GM06990 (cell line): ENCODE data around the gene KLHDC1.
"Not testable (repeated sequence)": the region's sequence is repeated elsewhere in the genome, so short reads cannot be mapped to it uniquely, and the experiment has no call there.

Experiments used
- DNase-seq: peaks from one replicate; pipeline ENCODE4 v3.0.0-alpha.2; 2011; ENCODE audit not compliant: insufficient read length; ENCODE audit errors: extremely low read depth
- H3K27me3 ChIP-seq: replicated peaks from 2 replicates; pipeline ENCODE4 v1.6.0; 2011; ENCODE audit warnings: low read length; ENCODE audit not compliant: control insufficient read depth, insufficient read depth
- H3K36me3 ChIP-seq: 2 replicates; pipeline ENCODE4 v1.5.1; 2011; ENCODE audit warnings: low read length; ENCODE audit not compliant: control insufficient read depth, insufficient read depth
- H3K4me3 ChIP-seq: replicated peaks from 2 replicates; pipeline ENCODE4 v1.5.1; 2011; ENCODE audit warnings: low read depth, mild to moderate bottlenecking, control low read depth, low read length
- TF ChIP-seq, protein P1 (sequence below): IDR thresholded peaks from 2 replicates; pipeline ENCODE4 v1.5.1; 2011; ENCODE audit warnings: low read length, control low read depth, mild to moderate bottlenecking, inconsistent platforms; ENCODE audit not compliant: insufficient read depth, poor library complexity, severe bottlenecking

KLHDC1 gene

DNA sequence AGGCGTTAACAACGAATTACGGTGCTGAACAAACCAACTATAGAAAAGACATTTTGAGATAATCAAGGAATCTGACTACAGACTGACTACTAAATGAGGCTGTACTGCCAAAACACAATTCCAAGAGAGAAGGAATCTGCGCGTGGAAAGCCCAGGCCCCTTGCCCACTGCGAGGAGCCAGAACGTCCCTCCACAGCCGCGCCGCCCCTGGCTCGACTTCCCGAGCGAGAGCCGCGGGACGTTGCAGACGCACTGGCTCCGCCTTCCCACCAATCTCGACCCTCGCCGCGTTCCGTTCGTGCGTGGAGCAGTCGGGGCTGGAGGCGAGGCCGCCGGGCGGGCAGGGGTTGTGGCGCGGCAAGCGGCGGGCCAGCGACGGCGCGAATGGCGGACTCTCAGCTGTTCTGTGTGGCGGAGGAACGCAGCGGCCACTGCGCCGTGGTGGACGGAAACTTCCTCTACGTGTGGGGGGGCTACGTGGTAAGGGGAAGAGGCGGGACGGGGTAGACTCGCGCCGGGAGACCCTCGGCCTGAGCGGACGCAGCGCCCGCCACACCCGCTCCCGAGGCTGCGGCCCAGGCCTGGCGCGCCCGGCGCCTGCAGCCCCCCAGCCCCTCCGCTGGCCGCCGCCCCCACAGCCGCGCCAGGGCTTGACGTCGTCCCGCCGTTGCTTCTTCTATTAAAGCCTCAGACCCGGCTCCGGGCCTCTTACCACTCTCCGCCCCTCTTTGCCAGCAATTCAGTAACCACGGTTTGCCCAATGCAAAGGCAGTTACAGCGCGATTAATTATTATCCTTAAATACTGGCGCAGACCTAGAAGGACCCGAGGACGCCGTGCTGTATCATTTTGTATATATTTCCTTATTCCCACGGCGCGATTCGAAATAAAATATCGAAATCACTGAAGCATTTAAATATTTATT lies at the start of gene KLHDC1:
Gene KLHDC1 (plus strand): TSS at position 310 of the 924 bp plus-strand sequence. CDS start 75 bp downstream, at position 385.
- Histone ChIP-seq H3K27me3 (no peaks in the 10 kb centered on the region), H3K4me3 (peak within 1 kb of the TSS; percentile 79), H3K36me3 (no peaks in the 10 kb centered on the region)
- peak; percentile 78 for DNase-seq
- TF ChIP-seq, protein P1, sequence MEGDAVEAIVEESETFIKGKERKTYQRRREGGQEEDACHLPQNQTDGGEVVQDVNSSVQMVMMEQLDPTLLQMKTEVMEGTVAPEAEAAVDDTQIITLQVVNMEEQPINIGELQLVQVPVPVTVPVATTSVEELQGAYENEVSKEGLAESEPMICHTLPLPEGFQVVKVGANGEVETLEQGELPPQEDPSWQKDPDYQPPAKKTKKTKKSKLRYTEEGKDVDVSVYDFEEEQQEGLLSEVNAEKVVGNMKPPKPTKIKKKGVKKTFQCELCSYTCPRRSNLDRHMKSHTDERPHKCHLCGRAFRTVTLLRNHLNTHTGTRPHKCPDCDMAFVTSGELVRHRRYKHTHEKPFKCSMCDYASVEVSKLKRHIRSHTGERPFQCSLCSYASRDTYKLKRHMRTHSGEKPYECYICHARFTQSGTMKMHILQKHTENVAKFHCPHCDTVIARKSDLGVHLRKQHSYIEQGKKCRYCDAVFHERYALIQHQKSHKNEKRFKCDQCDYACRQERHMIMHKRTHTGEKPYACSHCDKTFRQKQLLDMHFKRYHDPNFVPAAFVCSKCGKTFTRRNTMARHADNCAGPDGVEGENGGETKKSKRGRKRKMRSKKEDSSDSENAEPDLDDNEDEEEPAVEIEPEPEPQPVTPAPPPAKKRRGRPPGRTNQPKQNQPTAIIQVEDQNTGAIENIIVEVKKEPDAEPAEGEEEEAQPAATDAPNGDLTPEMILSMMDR, result no peak

DNA sequence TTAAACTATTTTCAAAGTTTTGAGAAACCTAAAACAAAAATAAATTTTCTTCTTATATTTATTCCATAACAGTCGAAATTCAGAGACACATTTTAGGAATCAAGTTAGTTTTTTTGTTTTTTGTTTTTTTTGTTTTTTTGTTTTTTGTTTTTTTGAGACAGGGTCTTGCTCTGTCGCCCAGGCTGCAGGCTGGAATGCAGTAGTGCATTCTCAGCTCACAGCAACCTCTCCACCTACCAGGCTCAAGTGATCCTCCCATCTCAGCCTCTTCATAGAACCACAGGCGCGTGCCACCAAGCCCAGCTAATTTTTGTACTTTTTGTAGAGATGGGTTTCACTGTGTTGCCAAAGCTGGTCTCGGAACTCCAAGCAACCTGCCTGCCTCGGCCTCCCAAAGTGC lies 39.4 kb upstream of the KLHDC1 start:
- no peak for DNase-seq
- Histone ChIP-seq H3K4me3 (no peak overlapping the region), H3K27me3 (no peaks in the 10 kb centered on the region), H3K36me3 (peaks cover 5% of the 10 kb centered on the region)
- TF ChIP-seq, protein P1, result no peak

GRCh38 chr14:49654511-49654910 lies 38.4 kb upstream of the KLHDC1 start:
- DNase-seq, result no peak
- TF ChIP-seq, protein P1, result no peak
- no peaks in the 10 kb centered on the region for H3K27me3 ChIP-seq
- H3K4me3 ChIP-seq, result no peak overlapping the region
- peaks cover 5% of the 10 kb centered on the region for H3K36me3 ChIP-seq

DNA sequence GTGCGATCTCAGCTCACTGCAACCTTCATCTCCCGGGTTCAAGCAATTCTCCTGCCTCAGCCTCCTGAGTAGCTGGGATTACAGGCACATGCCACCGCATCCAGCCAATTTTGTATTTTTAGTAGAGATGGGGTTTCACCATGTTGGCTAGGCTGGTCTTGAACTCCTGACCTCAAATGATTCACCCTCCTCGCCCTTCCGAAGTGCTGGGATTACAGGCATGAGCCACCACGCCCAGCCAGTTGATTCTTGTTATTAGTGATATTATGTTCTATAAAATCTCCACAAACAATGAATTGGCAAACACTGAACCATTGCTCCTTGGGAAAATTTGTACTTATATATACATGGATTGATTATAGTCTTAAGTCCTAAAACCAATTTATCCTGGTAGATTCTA lies 35.4 kb upstream of the KLHDC1 start:
- H3K4me3 ChIP-seq, H3K27me3 ChIP-seq, H3K36me3 ChIP-seq, DNase-seq: not testable (repeated sequence)

DNA sequence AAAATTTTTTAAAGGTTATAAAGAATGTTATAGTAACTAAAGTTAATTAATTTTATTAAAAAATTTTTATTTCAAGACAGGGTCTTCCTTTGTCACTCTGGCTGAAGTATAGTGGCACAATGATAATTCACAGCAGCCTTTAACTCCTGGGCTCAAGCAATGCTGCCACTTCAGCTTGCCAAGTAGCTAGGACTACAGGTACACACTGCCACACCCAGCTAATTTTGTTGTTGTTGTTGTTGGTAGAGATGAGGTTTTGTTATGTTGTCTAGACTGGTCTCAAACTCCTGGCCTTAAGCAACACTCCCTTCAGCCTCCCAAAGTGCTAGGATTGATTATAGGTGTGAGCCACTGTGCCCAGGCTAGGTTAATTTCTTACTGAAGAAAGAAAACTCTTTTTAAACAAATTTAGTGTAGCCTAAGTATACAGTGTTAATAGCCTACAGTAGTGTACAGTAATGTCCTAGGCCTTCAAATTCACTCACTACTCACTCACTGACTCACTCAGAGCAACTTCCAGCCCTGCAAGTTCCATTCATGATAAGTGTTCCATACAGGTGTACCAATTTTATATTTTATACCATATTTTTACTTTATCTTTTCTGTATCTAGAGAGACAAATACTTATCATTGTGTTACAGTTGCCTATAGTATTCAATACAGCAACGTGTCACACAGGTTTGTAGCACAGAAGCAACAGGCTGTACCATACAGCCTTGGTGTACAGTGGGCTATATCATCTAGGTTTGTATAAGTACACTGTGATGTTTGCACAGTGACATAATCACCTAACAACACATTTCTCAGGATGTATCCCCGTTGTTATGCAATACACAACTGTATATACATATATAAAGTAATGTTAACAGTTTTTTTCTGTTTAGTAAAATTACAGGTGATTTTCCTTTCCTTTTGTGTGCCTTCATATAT lies 33.1 kb upstream of the KLHDC1 start:
- no peak for DNase-seq
- Histone ChIP-seq H3K4me3 (no peak overlapping the region), H3K36me3 (no peaks in the 10 kb centered on the region), H3K27me3 (no peaks in the 10 kb centered on the region)
- TF ChIP-seq, protein P1, result no peak

DNA sequence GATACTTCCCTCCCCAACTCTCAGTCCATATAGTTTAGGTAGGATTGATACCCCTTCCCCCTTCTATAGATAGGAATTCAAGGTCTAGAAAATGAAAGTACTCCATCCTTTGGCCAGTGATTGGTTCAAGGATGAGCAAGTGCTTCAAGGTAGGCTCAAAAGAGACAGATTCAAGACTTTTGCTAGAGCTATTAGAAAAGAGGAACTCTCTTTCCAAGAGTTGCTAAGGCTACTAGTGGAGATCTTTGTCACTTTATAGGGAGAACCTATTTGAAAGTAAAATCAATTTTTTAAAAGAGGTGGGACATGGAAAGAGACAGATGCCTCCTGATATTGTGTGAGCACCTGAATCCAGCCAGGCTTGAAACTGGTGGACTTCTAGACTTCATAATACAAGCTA lies 22.4 kb upstream of the KLHDC1 start:
- H3K36me3 ChIP-seq, result peaks cover 2% of the 10 kb centered on the region; the same call in 1 of the 2 replicates
- H3K27me3 ChIP-seq, result no peaks in the 10 kb centered on the region
- TF ChIP-seq, protein P1, result no peak
- no peak for DNase-seq
- no peak overlapping the region for H3K4me3 ChIP-seq
